Measurements from ENCODE around the gene SCAMP5. TPM values are rescaled to one million over a fixed set of nuclear protein-coding genes. Genes with fewer than 3 reads are reported as not detected.

The SCAMP5 gene
- total RNA-seq, 1 donor from 2014 or later = 23.5 TPM

DNA sequence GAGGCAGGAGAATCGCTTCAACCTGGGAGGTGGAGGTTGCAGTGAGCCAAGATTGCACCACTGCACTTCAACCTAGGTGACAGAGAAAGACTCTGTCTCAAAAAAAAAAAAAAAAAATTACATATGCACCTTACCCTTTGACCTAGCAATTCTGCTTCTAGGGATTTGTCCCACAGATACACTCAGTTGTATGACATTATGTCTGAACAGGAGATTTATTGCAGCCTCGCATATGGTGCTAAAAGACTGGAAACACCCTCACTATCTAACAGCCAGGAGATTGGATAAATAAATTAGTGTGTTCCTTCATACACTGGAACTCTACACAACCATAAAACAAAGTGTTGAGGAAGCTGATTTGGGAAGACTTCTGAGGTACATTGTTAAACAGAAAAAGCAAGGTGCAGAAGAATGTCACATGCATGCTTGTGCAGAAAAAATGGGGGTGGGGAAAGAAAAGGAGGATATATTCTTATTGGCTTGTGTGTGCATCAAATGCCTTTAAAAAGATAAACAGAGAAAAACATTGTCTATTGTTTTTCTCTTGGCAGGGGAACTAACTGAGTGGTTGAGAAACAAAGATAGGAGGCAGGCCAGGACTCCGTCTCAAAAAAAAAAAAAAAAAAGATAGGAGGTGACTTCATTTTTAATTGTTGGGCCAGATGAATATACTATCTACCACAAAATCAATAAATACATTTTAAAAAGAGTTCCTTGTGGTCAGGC, 59.0 kb downstream of the SCAMP5 start:
- H3K27me3 Mint-ChIP-seq (ENCODE audit: unreplicated experiment) = no peaks in the 10 kb centered on the region
- H3K36me3 Mint-ChIP-seq (ENCODE audit: unreplicated experiment) = peaks cover 3% of the 10 kb centered on the region
- TF ChIP-seq, protein P1, sequence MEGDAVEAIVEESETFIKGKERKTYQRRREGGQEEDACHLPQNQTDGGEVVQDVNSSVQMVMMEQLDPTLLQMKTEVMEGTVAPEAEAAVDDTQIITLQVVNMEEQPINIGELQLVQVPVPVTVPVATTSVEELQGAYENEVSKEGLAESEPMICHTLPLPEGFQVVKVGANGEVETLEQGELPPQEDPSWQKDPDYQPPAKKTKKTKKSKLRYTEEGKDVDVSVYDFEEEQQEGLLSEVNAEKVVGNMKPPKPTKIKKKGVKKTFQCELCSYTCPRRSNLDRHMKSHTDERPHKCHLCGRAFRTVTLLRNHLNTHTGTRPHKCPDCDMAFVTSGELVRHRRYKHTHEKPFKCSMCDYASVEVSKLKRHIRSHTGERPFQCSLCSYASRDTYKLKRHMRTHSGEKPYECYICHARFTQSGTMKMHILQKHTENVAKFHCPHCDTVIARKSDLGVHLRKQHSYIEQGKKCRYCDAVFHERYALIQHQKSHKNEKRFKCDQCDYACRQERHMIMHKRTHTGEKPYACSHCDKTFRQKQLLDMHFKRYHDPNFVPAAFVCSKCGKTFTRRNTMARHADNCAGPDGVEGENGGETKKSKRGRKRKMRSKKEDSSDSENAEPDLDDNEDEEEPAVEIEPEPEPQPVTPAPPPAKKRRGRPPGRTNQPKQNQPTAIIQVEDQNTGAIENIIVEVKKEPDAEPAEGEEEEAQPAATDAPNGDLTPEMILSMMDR (IDR thresholded peaks at IDR 0.05) = no peak
- DNase-seq (ENCODE audit: extremely low spot score, unreplicated experiment) = no peak
- H3K4me1 Mint-ChIP-seq (ENCODE audit: unreplicated experiment) = peaks cover 5% of the 10 kb centered on the region
- no peaks in the 10 kb centered on the region for H3K9me3 Mint-ChIP-seq (ENCODE audit: unreplicated experiment)
- H3K27ac Mint-ChIP-seq (ENCODE audit: unreplicated experiment) = no peak overlapping the region
- no peak overlapping the region for H3K4me3 Mint-ChIP-seq (ENCODE audit: unreplicated experiment)

DNA sequence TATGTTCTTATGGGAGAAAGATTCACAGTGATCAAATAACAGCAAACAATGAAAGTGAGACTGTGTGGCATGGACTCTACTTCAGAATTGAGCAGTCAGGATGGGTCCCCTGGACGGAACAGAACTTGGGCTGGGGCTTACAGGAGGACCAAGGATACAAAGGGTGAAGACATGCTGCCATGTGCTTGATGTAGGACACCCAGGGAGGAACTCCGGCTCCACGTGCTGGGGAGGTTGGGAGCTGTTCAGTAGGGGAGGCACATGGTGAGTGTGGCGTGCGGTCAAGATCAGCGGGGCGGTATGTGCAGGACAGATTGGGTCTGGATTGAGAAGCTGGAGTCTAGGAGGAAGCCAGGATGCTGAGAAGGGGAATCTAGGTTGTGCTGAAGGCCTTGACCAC, 60.7 kb downstream of the SCAMP5 start:
- no peak overlapping the region for H3K27ac Mint-ChIP-seq (ENCODE audit: unreplicated experiment)
- no peak for DNase-seq (ENCODE audit: extremely low spot score, unreplicated experiment)
- H3K9me3 Mint-ChIP-seq (ENCODE audit: unreplicated experiment) = no peaks in the 10 kb centered on the region
- peaks cover 3% of the 10 kb centered on the region for H3K36me3 Mint-ChIP-seq (ENCODE audit: unreplicated experiment)
- H3K4me3 Mint-ChIP-seq (ENCODE audit: unreplicated experiment) = no peak overlapping the region
- H3K4me1 Mint-ChIP-seq (ENCODE audit: unreplicated experiment) = peaks cover 5% of the 10 kb centered on the region
- H3K27me3 Mint-ChIP-seq (ENCODE audit: unreplicated experiment) = no peaks in the 10 kb centered on the region
- TF ChIP-seq, protein P1 (IDR thresholded peaks at IDR 0.05) = no peak

DNA sequence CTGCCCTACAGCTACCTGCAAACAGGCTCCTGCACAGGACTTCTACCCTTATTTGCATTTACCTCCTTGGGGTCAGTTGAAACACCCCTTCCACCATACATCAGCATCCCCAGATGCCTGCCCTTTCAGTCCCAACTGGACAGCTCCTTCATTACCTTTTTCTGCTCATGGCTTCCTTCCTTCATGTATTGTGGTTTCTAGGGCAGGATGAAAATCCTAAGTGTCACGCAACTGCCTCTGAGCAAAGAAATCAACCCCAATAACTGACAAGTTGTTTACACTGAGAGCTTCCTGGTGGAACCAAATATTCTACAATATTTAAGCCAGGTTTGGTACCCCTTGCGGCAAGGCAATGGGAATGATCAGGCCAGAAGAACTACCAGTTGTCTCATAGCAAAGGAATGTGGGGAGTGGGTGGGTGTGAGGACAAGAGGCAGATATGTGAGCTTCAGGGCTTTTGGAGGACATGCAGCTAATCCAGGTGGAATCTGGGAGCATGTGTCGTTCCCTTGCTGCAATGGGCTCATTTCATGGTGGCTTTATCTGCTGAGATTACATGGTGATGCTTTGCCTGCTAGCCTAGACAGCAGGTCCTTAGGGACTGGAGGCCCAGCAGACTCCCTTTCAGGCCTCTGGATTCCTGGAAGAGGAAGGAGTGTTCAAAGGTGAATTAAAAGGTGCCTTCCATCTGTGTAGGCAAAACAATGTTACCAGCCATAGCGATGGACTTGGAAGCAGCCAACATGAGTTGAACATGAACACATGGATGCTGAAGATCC, 63.0 kb downstream of the SCAMP5 start:
- TF ChIP-seq, protein P1 (IDR thresholded peaks at IDR 0.05) = no peak
- H3K36me3 Mint-ChIP-seq (ENCODE audit: unreplicated experiment) = peaks cover 3% of the 10 kb centered on the region
- H3K4me1 Mint-ChIP-seq (ENCODE audit: unreplicated experiment) = peaks cover 8% of the 10 kb centered on the region
- DNase-seq (ENCODE audit: extremely low spot score, unreplicated experiment) = no peak
- H3K9me3 Mint-ChIP-seq (ENCODE audit: unreplicated experiment) = no peaks in the 10 kb centered on the region
- H3K4me3 Mint-ChIP-seq (ENCODE audit: unreplicated experiment) = no peak overlapping the region
- H3K27me3 Mint-ChIP-seq (ENCODE audit: unreplicated experiment) = no peaks in the 10 kb centered on the region
- H3K27ac Mint-ChIP-seq (ENCODE audit: unreplicated experiment) = no peak overlapping the region

DNA sequence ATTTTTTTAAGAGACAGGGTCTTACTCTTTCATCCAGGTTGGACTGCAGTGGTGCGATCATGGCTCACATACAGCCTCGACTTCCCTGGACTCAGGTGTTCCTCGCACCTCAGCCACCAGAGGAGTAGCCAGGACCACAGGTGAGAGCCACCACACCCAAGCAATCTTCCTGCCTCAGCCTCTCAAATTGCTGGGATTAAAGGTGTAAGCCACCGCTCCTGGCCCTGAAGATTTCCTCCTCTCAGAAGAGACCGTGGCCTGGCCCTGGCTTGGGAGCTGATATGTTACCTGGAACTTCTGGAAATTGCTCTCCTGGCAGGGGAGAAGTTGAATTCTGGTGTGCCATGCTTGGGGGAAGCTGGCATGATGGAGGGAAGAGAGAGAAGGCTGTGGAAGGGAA, 64.2 kb downstream of the SCAMP5 start:
- Mint-ChIP-seq H3K4me1 (ENCODE audit: unreplicated experiment) (peaks cover 15% of the 10 kb centered on the region), H3K4me3 (ENCODE audit: unreplicated experiment) (no peak overlapping the region), H3K9me3 (ENCODE audit: unreplicated experiment) (no peaks in the 10 kb centered on the region), H3K27ac (ENCODE audit: unreplicated experiment) (no peak overlapping the region), H3K27me3 (ENCODE audit: unreplicated experiment) (no peaks in the 10 kb centered on the region), H3K36me3 (ENCODE audit: unreplicated experiment) (peaks cover 3% of the 10 kb centered on the region)
- TF ChIP-seq, protein P1 (IDR thresholded peaks at IDR 0.05) = no peak
- peak; percentile 40 for DNase-seq (ENCODE audit: extremely low spot score, unreplicated experiment)

DNA sequence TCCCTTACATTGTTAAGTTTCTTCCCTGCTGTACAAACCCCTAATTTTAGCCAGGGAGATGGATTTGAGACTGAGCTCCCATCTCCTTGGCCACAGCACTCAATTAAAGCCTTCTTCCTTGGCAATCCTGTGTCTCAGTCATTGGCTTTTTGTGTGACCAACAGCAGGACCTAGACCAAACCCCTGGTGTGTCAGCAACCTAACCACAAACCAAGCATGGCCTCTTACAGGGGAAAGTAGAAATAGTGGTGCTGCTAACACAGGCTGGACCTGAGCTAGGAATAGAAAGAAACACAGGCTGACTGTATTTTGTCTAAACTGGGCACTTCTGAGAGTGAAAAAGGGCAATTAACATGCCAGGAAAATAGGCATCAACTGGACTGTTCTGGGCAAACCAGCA, 65.9 kb downstream of the SCAMP5 start:
- DNase-seq (ENCODE audit: extremely low spot score, unreplicated experiment) = peak; percentile 25
- TF ChIP-seq, protein P1 (IDR thresholded peaks at IDR 0.05) = no peak
- no peaks in the 10 kb centered on the region for H3K27me3 Mint-ChIP-seq (ENCODE audit: unreplicated experiment)

More for the DNA sequence above, 65.9 kb downstream of the SCAMP5 start:
- Mint-ChIP-seq H3K4me1 (ENCODE audit: unreplicated experiment) (peaks cover 27% of the 10 kb centered on the region), H3K9me3 (ENCODE audit: unreplicated experiment) (peaks cover 6% of the 10 kb centered on the region), H3K27ac (ENCODE audit: unreplicated experiment) (no peak overlapping the region), H3K4me3 (ENCODE audit: unreplicated experiment) (no peak overlapping the region), H3K36me3 (ENCODE audit: unreplicated experiment) (peaks cover 6% of the 10 kb centered on the region)

All from osteocyte (in vitro differentiated cells).